ENCODE data around the gene CD164. TPM values are rescaled to one million over a fixed set of nuclear protein-coding genes. Genes with fewer than 3 reads are reported as not detected.

The CD164 gene
- total RNA-seq, 1 experiment from 2014 or later = 337 TPM

DNA sequence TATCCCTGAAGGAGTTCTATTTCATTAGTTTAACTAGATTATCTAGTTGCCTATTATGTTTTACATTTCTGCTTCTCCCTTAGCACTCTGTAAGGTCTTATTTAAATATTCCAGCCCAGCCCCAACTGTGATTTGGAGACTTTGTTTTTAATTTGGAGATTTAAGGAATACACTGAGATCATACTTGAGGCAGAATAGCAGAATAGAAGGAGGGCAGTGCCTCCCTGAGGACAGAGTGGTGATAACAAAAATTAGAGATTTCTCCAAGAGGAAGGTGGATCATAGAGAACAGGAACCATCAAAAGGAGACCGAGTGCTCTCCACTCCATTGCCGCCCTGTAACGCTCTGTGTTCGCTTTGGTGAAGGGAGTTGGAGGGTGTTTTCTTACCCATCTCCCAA lies 14.8 kb upstream of the CD164 start:
- intact Hi-C loops (cut with micrococcal nuclease; ENCODE audit: unreplicated experiment) = no loop called here
- TF ChIP-seq POLR2AphosphoS5 (IDR thresholded peaks at IDR 0.05; ENCODE audit: low read depth, low read length) = no peak
- peak; percentile 58; the same call in 1 of the 2 replicates for TF ChIP-seq CTCF (IDR thresholded peaks at IDR 0.05)
- Histone ChIP-seq H3K4me1 (ENCODE audit: control insufficient read depth, insufficient read depth, low read length) (no peaks in the 10 kb centered on the region), H3K27ac (ENCODE audit: low read length) (no peak overlapping the region), H3K27me3 (ENCODE audit: control insufficient read depth, insufficient read depth, low read length) (no peaks in the 10 kb centered on the region), H3K36me3 (ENCODE audit: control insufficient read depth, insufficient read depth, low read length) (no peaks in the 10 kb centered on the region), H3K4me3 (ENCODE audit: low read depth in 2 of 2, low read length in 2 of 2) (no peak overlapping the region), H3K9me3 (ENCODE audit: control insufficient read depth, insufficient read depth, low read depth, low read length) (no peaks in the 10 kb centered on the region)
- no peak for DNase-seq (ENCODE audit: low read depth, low spot score)
- POLR2A ChIA-PET = interaction anchor here (0.7 kb wide), 1 partner anchor 1029 kb away, joined by 6 read pairs; no protein-coding TSS in a partner anchor
- CTCF ChIA-PET = no interaction called here
- BruUV-seq (replicated peaks) = no TSS peak
- in situ Hi-C loops (cut with HindIII; ENCODE audit: low pct_unique_long_range_greater_than_20kb, low sequenced_read_pairs) = no loop called here
- peak; percentile 61 for ATAC-seq

GRCh38 chr6:109396046-109396718 lies 13.9 kb upstream of the CD164 start:
- Histone ChIP-seq H3K4me3 (ENCODE audit: low read depth in 2 of 2, low read length in 2 of 2) (no peak overlapping the region), H3K4me1 (ENCODE audit: control insufficient read depth, insufficient read depth, low read length) (no peaks in the 10 kb centered on the region), H3K9me3 (ENCODE audit: control insufficient read depth, insufficient read depth, low read depth, low read length) (no peaks in the 10 kb centered on the region), H3K27me3 (ENCODE audit: control insufficient read depth, insufficient read depth, low read length) (no peaks in the 10 kb centered on the region), H3K36me3 (ENCODE audit: control insufficient read depth, insufficient read depth, low read length) (no peaks in the 10 kb centered on the region), H3K27ac (ENCODE audit: low read length) (no peak overlapping the region)
- in situ Hi-C loops (cut with HindIII; ENCODE audit: low pct_unique_long_range_greater_than_20kb, low sequenced_read_pairs) = no loop called here
- ATAC-seq (no peak), DNase-seq (ENCODE audit: low read depth, low spot score) (no peak)
- TF ChIP-seq TCF7L2 (IDR thresholded peaks at IDR 0.05; ENCODE audit: low read depth, low read length) = no peak
- no peak for TF ChIP-seq CTCF (IDR thresholded peaks at IDR 0.05)
- intact Hi-C loops (cut with micrococcal nuclease; ENCODE audit: unreplicated experiment) = no loop called here
- ChIA-PET CTCF (no interaction called here), POLR2A (no interaction called here)
- no TSS peak for BruUV-seq (replicated peaks)

- H3K36me3 ChIP-seq (ENCODE audit: control insufficient read depth, insufficient read depth, low read length) = no peaks in the 10 kb centered on the region
- POLR2A ChIA-PET = interaction anchor here (0.5 to 0.7 kb wide), 2 partner anchors 18 to 38 kb away, joined by 5 to 18 read pairs; no protein-coding TSS in a partner anchor
- H3K9me3 ChIP-seq (ENCODE audit: control insufficient read depth, insufficient read depth, low read depth, low read length) = no peaks in the 10 kb centered on the region
- CTCF ChIA-PET = no interaction called here
- H3K4me1 ChIP-seq (ENCODE audit: control insufficient read depth, insufficient read depth, low read length) = no peaks in the 10 kb centered on the region
- no peaks in the 10 kb centered on the region for H3K27me3 ChIP-seq (ENCODE audit: control insufficient read depth, insufficient read depth, low read length)
- H3K4me3 ChIP-seq (ENCODE audit: low read depth in 2 of 2, low read length in 2 of 2) = no peak overlapping the region
- DNase-seq (ENCODE audit: low read depth, low spot score) (no peak), ATAC-seq (peak; percentile 48; the same call in 1 of the 2 replicates)
- intact Hi-C loops (cut with micrococcal nuclease; ENCODE audit: unreplicated experiment) = no loop called here
- in situ Hi-C loops (cut with HindIII; ENCODE audit: low pct_unique_long_range_greater_than_20kb, low sequenced_read_pairs) = no loop called here
- BruUV-seq (replicated peaks) = no TSS peak
- no peak overlapping the region for H3K27ac ChIP-seq (ENCODE audit: low read length)
- no peak for TF ChIP-seq REST (IDR thresholded peaks at IDR 0.05; ENCODE audit: insufficient read depth in 1 of 2, low read depth in 2 of 2, low read length in 1 of 2)
- TF ChIP-seq TCF7L2 (IDR thresholded peaks at IDR 0.05; ENCODE audit: low read depth, low read length) = no peak
- TF ChIP-seq SIN3A (IDR thresholded peaks at IDR 0.05; ENCODE audit: borderline replicate concordance, insufficient read depth, low read depth, low read length) = no peak
- TF ChIP-seq POLR2AphosphoS5 (IDR thresholded peaks at IDR 0.05; ENCODE audit: low read depth, low read length) = no peak
- TF ChIP-seq CTCF (IDR thresholded peaks at IDR 0.05) = no peak
Observed at GRCh38 chr6:109393886-109394281, 11.6 kb upstream of the CD164 start.
